ENCODE results near the gene TTBK2. TPM values are rescaled to one million over a fixed set of nuclear protein-coding genes. Genes with fewer than 3 reads are reported as not detected.

TTBK2 gene
- total and polyA plus RNA-seq, 10 of the 15 experiments (the other 5 are each of a cell fraction or from before 2014, with no cell fraction given), result 0.66 to 9.1 (median 3.7) TPM

- TF ChIP-seq ZNF592 (IDR thresholded peaks at IDR 0.05) (no peak), HDAC6 (IDR thresholded peaks at IDR 0.05; ENCODE audit: unreplicated experiment) (no peak), EP300 (IDR thresholded peaks at IDR 0.05; ENCODE audit: borderline replicate concordance in 1 of 2, control insufficient read depth in 1 of 2, low read depth in 2 of 2, low read length in 2 of 2) (no peak)
Observed at GRCh38 chr15:42729409-42729808, 191.2 kb downstream of the TTBK2 start (continued).

GRCh38 chr15:42728972-42729371 is 191.6 kb downstream of the TTBK2 start:
- Histone ChIP-seq H3K4me2 (ENCODE audit: control insufficient read depth, insufficient read depth) (no peak overlapping the region), H4K20me1 (ENCODE audit: control insufficient read depth, insufficient read depth) (no peaks in the 10 kb centered on the region), H3K27ac (ENCODE audit: control insufficient read depth, insufficient read depth) (no peak overlapping the region), H2AFZ (ENCODE audit: control insufficient read depth, low read depth, low read length) (no peak overlapping the region), H3K4me1 (ENCODE audit: control insufficient read depth, insufficient read depth, low read length) (0 out of 2 replicates have a peak, but pooled peaks cover under 1% of the 10 kb centered on the region), H3K79me2 (ENCODE audit: control insufficient read depth, insufficient read depth, low read length) (no peaks in the 10 kb centered on the region), H3K36me3 (ENCODE audit: control insufficient read depth in 2 of 2, insufficient read depth in 2 of 2, low read length in 1 of 2) (peaks cover 22 to 28% of the 10 kb centered on the region in 2 experiments), H3K27me3 (replicated peaks in 1 of 2; ENCODE audit: control insufficient read depth in 2 of 2, insufficient read depth in 2 of 2, low read length in 1 of 2) (no peaks in the 10 kb centered on the region), H3K4me3 (no peak overlapping the region), H3K9ac (ENCODE audit: control insufficient read depth, insufficient read depth, low read length) (no peak overlapping the region), H3K9me3 (replicated peaks; ENCODE audit: control insufficient read depth, insufficient read depth, low read length) (no peaks in the 10 kb centered on the region)
- ChIA-PET SMC1A (ENCODE audit: uncharacterized antibody, unreplicated experiment) (no interaction called here), CTCF (no interaction called here), RAD21 (ENCODE audit: unreplicated experiment) (no interaction called here), POLR2A (no interaction called here)
- ATAC-seq, result no peak
- WGBS (ENCODE audit: insufficient coverage, insufficient replicate concordance, low lambda C conversion rate, missing lambda C conversion rate), result 93% methylated on average over 13 of the region's 14 CpGs
- no peak for DNase-seq (ENCODE audit: low read depth, low spot score)
- in situ Hi-C loops (cut with MboI), result no loop called here
- intact Hi-C loops (cut with micrococcal nuclease; ENCODE audit: unreplicated experiment), result no loop called here
- no TSS peak for BruUV-seq (replicated peaks)
- FAIRE-seq, result no peak
- TF ChIP-seq ZNF687 (IDR thresholded peaks at IDR 0.05) (no peak), ZNF622 (IDR thresholded peaks at IDR 0.05) (no peak), MLLT1 (IDR thresholded peaks at IDR 0.05) (no peak), CBX5 (IDR thresholded peaks at IDR 0.05; ENCODE audit: low read depth) (no peak), POLR2AphosphoS5 (IDR thresholded peaks at IDR 0.05; ENCODE audit: low read length) (no peak), EZH2 (IDR thresholded peaks at IDR 0.05; ENCODE audit: borderline replicate concordance, control insufficient read depth, low read depth, low read length) (no peak), RELB (IDR thresholded peaks at IDR 0.05; ENCODE audit: low read depth) (no peak), TCF7 (IDR thresholded peaks at IDR 0.05; ENCODE audit: borderline replicate concordance) (no peak)
